PC-3 (cell line): ENCODE measurements around the gene ZNF624.

Experiments
- EZH2phosphoT487 ChIP-seq: fragments of 300-600 bp; sonication (generic); IDR thresholded peaks from 2 replicates; pipeline ENCODE4 v1.6.1; 2018; ENCODE audit warnings: mild to moderate bottlenecking, antibody characterized with exemption, low read length, borderline replicate concordance
- TF ChIP-seq, protein P1 (sequence below): fragments of 300-600 bp; sonication (generic); conservative IDR thresholded peaks from 2 replicates; pipeline ENCODE4 v1.5.1; 2017; ENCODE audit warnings: antibody characterized with exemption, low read depth, mild to moderate bottlenecking, low read length

DNA sequence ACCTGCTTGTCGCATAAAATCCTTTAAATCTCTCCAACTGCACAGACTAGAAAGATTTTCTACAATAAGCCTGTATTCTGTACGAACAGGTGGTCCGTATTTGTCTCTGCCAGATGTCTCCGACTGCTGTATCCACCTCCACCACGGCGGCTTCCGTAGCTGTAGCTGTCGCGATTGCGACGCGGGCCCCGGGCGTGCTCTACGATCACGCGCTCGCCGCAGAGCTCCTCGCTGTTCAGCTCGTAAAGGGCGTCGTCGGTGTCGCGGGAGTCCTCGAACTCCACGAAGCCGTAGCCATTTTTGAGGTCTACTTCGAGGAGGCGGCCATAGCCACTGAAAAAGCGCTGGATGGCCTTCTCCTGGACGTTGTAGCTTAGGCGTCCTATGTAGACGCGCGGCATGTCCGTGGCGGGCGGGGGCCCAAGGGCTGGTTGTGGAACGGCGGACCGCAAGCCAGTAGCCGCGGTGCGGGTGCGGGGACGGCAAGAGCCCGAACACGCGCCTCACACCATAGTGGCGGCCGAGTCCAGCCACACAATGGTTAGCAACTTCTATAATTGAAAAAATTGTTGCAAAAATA lies 36.1 kb downstream of the ZNF624 start:
- TF ChIP-seq, protein P1, sequence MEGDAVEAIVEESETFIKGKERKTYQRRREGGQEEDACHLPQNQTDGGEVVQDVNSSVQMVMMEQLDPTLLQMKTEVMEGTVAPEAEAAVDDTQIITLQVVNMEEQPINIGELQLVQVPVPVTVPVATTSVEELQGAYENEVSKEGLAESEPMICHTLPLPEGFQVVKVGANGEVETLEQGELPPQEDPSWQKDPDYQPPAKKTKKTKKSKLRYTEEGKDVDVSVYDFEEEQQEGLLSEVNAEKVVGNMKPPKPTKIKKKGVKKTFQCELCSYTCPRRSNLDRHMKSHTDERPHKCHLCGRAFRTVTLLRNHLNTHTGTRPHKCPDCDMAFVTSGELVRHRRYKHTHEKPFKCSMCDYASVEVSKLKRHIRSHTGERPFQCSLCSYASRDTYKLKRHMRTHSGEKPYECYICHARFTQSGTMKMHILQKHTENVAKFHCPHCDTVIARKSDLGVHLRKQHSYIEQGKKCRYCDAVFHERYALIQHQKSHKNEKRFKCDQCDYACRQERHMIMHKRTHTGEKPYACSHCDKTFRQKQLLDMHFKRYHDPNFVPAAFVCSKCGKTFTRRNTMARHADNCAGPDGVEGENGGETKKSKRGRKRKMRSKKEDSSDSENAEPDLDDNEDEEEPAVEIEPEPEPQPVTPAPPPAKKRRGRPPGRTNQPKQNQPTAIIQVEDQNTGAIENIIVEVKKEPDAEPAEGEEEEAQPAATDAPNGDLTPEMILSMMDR: no peak
- no peak for TF ChIP-seq EZH2phosphoT487
